Cardiac fibroblast (primary cell): Measurements from ENCODE around the gene IFNL4.

ENCODE experiments used
- DNase-seq, 2 donors: peaks; one replicate each; pipeline versions ENCODE4 v3.0.0 to v3.0.0-alpha.2; 2010; ENCODE audit warnings: low read depth in 2 of 2
- H3K4me3 ChIP-seq, 2 donors: replicated peaks in 1 of 2; 1 replicate in 1 of 2; 2 replicates in 1 of 2; pipeline ENCODE4 v1.5.1; 2011; ENCODE audit warnings: low read depth in 2 of 2, low read length in 2 of 2, mild to moderate bottlenecking in 2 of 2, moderate library complexity in 1 of 2
- TF ChIP-seq, protein P1 (sequence below): IDR thresholded peaks from one replicate; pipeline ENCODE4 v1.5.1; 2011; ENCODE audit warnings: low read depth, mild to moderate bottlenecking, low read length, inconsistent platforms

Gene IFNL4

DNA sequence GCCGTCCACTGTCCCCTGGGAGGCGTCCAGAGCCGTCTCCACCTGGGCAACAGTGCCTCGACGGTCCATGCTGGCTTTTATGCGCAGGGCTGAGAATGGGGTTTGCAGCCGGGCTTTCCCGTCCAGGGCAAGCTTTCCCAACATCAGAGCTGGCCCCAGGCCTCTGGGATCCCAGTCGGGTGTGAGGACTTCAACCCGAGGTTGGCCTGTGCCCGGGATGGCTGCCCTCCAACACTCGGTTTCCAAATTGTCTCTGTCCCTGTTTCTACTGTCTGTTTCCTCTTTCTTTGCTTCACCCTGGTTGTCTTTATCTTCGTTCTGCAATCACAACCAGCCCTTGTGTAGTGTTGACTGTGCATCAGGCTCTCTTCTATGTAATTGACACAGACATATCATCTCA, at the start of gene IFNL4:
TSS of gene IFNL4 (minus strand) at position 51 of the 400 bp plus-strand sequence.
- H3K4me3 ChIP-seq: no peak within 1 kb of the TSS
- DNase-seq: no peak
- TF ChIP-seq, protein P1, sequence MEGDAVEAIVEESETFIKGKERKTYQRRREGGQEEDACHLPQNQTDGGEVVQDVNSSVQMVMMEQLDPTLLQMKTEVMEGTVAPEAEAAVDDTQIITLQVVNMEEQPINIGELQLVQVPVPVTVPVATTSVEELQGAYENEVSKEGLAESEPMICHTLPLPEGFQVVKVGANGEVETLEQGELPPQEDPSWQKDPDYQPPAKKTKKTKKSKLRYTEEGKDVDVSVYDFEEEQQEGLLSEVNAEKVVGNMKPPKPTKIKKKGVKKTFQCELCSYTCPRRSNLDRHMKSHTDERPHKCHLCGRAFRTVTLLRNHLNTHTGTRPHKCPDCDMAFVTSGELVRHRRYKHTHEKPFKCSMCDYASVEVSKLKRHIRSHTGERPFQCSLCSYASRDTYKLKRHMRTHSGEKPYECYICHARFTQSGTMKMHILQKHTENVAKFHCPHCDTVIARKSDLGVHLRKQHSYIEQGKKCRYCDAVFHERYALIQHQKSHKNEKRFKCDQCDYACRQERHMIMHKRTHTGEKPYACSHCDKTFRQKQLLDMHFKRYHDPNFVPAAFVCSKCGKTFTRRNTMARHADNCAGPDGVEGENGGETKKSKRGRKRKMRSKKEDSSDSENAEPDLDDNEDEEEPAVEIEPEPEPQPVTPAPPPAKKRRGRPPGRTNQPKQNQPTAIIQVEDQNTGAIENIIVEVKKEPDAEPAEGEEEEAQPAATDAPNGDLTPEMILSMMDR: no peak

DNA sequence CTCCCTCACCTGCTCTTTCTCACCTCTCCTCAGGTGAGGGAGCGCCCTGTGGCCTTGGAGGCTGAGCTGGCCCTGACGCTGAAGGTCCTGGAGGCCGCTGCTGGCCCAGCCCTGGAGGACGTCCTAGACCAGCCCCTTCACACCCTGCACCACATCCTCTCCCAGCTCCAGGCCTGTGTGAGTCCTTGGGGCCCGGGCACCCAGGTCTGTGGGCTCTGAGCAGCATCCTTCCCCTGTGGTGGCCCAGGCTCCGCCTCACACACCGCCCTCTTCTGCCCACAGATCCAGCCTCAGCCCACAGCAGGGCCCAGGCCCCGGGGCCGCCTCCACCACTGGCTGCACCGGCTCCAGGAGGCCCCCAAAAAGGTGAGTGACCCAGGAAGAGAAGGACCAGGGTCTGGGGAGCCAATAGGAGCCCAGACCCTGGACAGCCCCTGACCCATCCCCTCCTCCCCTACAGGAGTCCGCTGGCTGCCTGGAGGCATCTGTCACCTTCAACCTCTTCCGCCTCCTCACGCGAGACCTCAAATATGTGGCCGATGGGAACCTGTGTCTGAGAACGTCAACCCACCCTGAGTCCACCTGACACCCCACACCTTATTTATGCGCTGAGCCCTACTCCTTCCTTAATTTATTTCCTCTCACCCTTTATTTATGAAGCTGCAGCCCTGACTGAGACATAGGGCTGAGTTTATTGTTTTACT, 49.4 kb upstream of the IFNL4 start:
- TF ChIP-seq, protein P1: no peak
- DNase-seq: no peak
- H3K4me3 ChIP-seq: no peak overlapping the region

DNA sequence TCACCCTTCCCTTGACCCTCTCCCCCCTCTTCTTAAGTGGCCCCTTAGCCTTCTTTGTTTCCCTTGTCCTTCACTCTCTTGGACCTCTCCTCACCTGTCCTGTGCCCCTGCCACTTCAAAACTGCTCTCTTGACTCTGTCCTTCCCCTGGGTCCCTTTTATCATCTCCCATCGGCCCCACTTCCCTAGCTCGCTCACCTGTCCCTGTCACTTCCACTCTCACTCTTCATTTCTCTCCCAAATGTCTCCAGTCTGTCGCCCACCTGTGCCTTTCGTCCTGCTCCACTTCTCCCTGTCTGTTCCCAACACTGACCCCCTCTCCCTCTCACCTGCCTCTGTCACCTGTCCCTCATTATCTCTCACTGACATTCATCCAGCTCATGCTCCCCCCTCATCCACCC, 48.2 kb upstream of the IFNL4 start:
- no peak for DNase-seq
- H3K4me3 ChIP-seq: no peak overlapping the region
- TF ChIP-seq, protein P1: no peak

DNA sequence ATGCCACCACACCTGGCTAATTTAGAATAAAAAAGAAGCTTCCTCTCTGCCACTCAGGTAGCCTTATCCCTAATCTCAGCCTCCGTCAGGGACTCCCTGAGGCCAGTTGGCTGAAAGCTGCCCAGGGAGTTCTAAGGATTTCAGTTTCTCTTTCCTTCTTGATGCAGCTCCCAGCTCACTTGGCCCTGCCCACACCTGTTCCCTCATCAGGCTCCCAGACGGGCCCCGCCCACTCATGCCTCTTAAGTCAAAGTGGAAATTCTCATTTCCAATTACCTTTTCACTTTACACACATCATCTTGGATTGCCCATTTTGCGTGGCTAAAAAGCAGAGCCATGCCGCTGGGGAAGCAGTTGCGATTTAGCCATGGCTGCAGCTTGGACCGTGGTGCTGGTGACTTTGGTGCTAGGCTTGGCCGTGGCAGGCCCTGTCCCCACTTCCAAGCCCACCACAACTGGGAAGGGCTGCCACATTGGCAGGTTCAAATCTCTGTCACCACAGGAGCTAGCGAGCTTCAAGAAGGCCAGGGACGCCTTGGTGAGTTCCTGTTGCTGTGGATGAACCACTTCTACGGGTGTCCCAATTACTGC, 47.5 kb upstream of the IFNL4 start, which contains the start of gene IFNL1:
TSS of gene IFNL1 (plus strand) at position 353 of the 591 bp plus-strand sequence. CDS start at position 368, 15 bp downstream.
- TF ChIP-seq, protein P1: no peak
- DNase-seq: no peak
- H3K4me3 ChIP-seq: no peak within 1 kb of the TSS

DNA sequence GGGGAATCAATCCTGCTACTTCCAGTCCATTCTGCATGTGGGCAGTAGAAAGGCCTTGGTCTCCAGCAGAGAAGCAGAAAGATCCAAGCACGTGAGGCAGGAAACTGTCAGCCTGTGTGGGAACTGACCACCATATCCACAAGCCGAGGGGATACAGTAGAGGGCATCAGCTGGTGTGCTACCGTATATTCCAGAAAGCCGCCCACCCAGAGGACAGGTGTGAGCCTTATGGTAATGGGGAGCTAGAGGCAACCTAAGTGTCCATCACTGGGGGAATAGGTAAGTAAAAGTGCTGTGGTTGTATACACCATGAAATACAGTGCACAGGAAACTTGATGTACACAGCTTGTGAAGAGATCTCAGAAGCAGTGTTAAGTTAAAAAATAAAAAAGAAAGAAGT, 44.7 kb upstream of the IFNL4 start:
- TF ChIP-seq, protein P1: no peak

DNA sequence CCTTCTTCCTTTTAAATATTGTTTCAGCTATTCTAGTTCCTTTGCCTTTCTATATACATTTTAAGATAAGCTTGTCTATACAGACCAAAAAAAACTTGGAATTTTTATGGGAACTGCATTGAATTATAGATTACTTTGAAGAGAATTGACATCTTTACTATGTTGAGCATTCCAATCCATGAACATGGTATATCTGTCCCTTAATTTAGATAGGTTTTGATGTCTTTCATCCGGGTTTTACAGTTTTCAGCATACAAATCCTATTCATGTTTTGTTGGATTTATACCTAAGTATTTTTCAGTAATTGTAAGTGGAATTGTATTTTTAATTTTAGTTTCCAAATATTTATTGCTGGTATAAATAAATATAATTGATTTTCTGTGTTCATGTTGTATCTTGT, 35.4 kb upstream of the IFNL4 start:
- TF ChIP-seq, protein P1: no peak
- DNase-seq: no peak
- no peak overlapping the region for H3K4me3 ChIP-seq

More for the DNA sequence above, 44.7 kb upstream of the IFNL4 start:
- H3K4me3 ChIP-seq: no peak overlapping the region
- no peak for DNase-seq
